GM23338 (cell line): ENCODE data around the gene TLE6. TPM values are rescaled to one million over a fixed set of nuclear protein-coding genes. Genes with fewer than 3 reads are reported as not detected.
A peak's percentile ranks its signal among the peaks of the same experiment; 100 is the strongest.

ENCODE experiments used
- ATAC-seq: fragments of 200-7000 bp; cut with Tn5 transposase; 3 replicates; pipeline ENCODE4 v1.9.1; 2020
- DNase-seq: peaks from one replicate; pipeline ENCODE4 v3.0.0-alpha.2; 2015; ENCODE audit warnings: low spot score
- H2AFZ ChIP-seq: fragments of 200-600 bp; sonication (generic); 2 replicates; pipeline ENCODE4 v1.8.0; 2016; ENCODE audit warnings: antibody characterized with exemption, mild to moderate bottlenecking, moderate library complexity
- H3F3A ChIP-seq: fragments of 200-600 bp; sonication (generic); replicated peaks from 2 replicates; pipeline ENCODE4 v1.8.0; 2017; ENCODE audit warnings: antibody characterized with exemption, mixed run types, low read depth
- H3K27ac ChIP-seq: fragments of 200-600 bp; sonication (generic); 2 replicates; pipeline ENCODE4 v1.6.1; 2016; ENCODE audit warnings: low read depth
- H3K27me3 ChIP-seq: fragments of 200-600 bp; sonication (generic); 2 replicates; pipeline ENCODE4 v1.8.0; 2016; ENCODE audit warnings: mild to moderate bottlenecking, mixed run types, moderate library complexity; ENCODE audit not compliant: insufficient read depth
- H3K36me3 ChIP-seq: fragments of 200-600 bp; sonication (generic); 2 replicates; pipeline ENCODE4 v1.8.0; 2016; ENCODE audit warnings: mild to moderate bottlenecking; ENCODE audit not compliant: insufficient read depth
- H3K4me1 ChIP-seq: fragments of 200-600 bp; sonication (generic); 2 replicates; pipeline ENCODE4 v1.8.0; 2016; ENCODE audit warnings: mild to moderate bottlenecking, moderate library complexity; ENCODE audit not compliant: insufficient read depth
- H3K4me2 ChIP-seq: fragments of 200-600 bp; sonication (generic); 2 replicates; pipeline ENCODE4 v1.7.1; 2017; ENCODE audit warnings: mixed run types
- H3K4me3 ChIP-seq: fragments of 200-600 bp; sonication (generic); 2 replicates; pipeline ENCODE4 v1.6.1; 2016; ENCODE audit warnings: mixed run types
- H3K79me2 ChIP-seq: fragments of 200-600 bp; sonication (generic); replicated peaks from 2 replicates; pipeline ENCODE4 v1.8.0; 2017; ENCODE audit warnings: mild to moderate bottlenecking; ENCODE audit not compliant: insufficient read depth
- H3K9me2 ChIP-seq: fragments of 200-600 bp; sonication (generic); 2 replicates; pipeline ENCODE4 v1.8.0; 2017; ENCODE audit not compliant: insufficient read depth
- H4K20me1 ChIP-seq: fragments of 200-600 bp; sonication (generic); replicated peaks from 2 replicates; pipeline ENCODE4 v1.8.0; 2017; ENCODE audit warnings: mild to moderate bottlenecking; ENCODE audit not compliant: insufficient read depth
- H3K27ac Mint-ChIP-seq: 2 replicates; pipeline ENCODE4 v1.8.0; 2020; ENCODE audit warnings: inconsistent platforms, mild to moderate bottlenecking, moderate library complexity, mixed read lengths
- H3K27me3 Mint-ChIP-seq: 3 replicates; pipeline ENCODE4 v1.8.0; 2022; ENCODE audit warnings: low read depth, mild to moderate bottlenecking, moderate library complexity, mixed read lengths, inconsistent platforms; ENCODE audit not compliant: insufficient read depth, poor library complexity
- H3K36me3 Mint-ChIP-seq: 3 replicates; pipeline ENCODE4 v1.8.0; 2021; ENCODE audit warnings: low read depth, mild to moderate bottlenecking, inconsistent platforms, moderate library complexity, mixed read lengths
- H3K4me1 Mint-ChIP-seq: 3 replicates; pipeline ENCODE4 v1.8.0; 2020; ENCODE audit warnings: mild to moderate bottlenecking, inconsistent platforms, mixed read lengths
- H3K4me3 Mint-ChIP-seq: 3 replicates; pipeline ENCODE4 v1.8.0; 2021; ENCODE audit warnings: moderate library complexity, mild to moderate bottlenecking, inconsistent platforms, mixed read lengths
- H3K9me3 Mint-ChIP-seq: 3 replicates; pipeline ENCODE4 v1.8.0; 2020; ENCODE audit warnings: moderate library complexity, mild to moderate bottlenecking, inconsistent platforms, mixed read lengths
- CREB1 ChIP-seq: fragments of 250-450 bp; sonication (Bioruptor Pico); IDR thresholded peaks from 2 replicates; pipeline ENCODE4 v1.5.0; 2020; ENCODE audit warnings: low read depth, mild to moderate bottlenecking, moderate library complexity
- CTCF ChIP-seq, 2 experiments: fragments of 200-600 bp in 1 of 2; sonication (generic) in 1 of 2; conservative IDR thresholded peaks; 2 replicates each; pipeline versions ENCODE4 v1.5.1 to v1.6.1; 2016 to 2017; ENCODE audit warnings: antibody characterized with exemption in 2 of 2, low read depth in 2 of 2, mild to moderate bottlenecking in 2 of 2, moderate library complexity in 1 of 2
- ETS1 ChIP-seq: IDR thresholded peaks from 2 replicates; pipeline ENCODE4 v1.6.1; 2016; ENCODE audit warnings: antibody characterized with exemption
- EZH2 ChIP-seq: fragments of 200-600 bp; sonication (generic); IDR thresholded peaks from one replicate; pipeline ENCODE4 v1.8.0; 2017; ENCODE audit warnings: antibody characterized with exemption, mild to moderate bottlenecking, low read depth; ENCODE audit not compliant: unreplicated experiment
- EZH2phosphoT487 ChIP-seq: fragments of 200-600 bp; sonication (generic); IDR thresholded peaks from one replicate; pipeline ENCODE4 v1.8.1; 2018; ENCODE audit warnings: antibody characterized with exemption; ENCODE audit not compliant: unreplicated experiment
- JUNB ChIP-seq: IDR thresholded peaks from one replicate; pipeline ENCODE4 v1.6.1; 2016; ENCODE audit warnings: antibody characterized with exemption; ENCODE audit not compliant: unreplicated experiment
- NANOG ChIP-seq: IDR thresholded peaks from 2 replicates; pipeline ENCODE4 v1.6.1; 2016; ENCODE audit warnings: antibody characterized with exemption, borderline replicate concordance
- POLR2AphosphoS5 ChIP-seq: IDR thresholded peaks from 2 replicates; pipeline ENCODE4 v1.6.1; 2016; ENCODE audit warnings: antibody characterized with exemption, low read depth
- REST ChIP-seq: IDR thresholded peaks from one replicate; pipeline ENCODE4 v1.6.1; 2018; ENCODE audit warnings: antibody characterized with exemption; ENCODE audit not compliant: unreplicated experiment
- STAT1 ChIP-seq: IDR thresholded peaks from one replicate; pipeline ENCODE4 v1.6.1; 2016; ENCODE audit warnings: antibody characterized with exemption; ENCODE audit not compliant: unreplicated experiment
- ZNF114 ChIP-seq: fragments of 250-450 bp; sonication (Bioruptor Pico); IDR thresholded peaks from 2 replicates; pipeline ENCODE4 v1.5.0; 2020; ENCODE audit warnings: mild to moderate bottlenecking, moderate library complexity
- ZNF331 ChIP-seq: fragments of 250-450 bp; sonication (Bioruptor Pico); IDR thresholded peaks from 2 replicates; pipeline ENCODE4 v1.5.0; 2020; ENCODE audit warnings: low read depth, mild to moderate bottlenecking, moderate library complexity
- polyA plus RNA-seq: library from polyadenylated mRNA; unstranded; fragments of >200 nt; fragmentation: Nextera tagmentation; extraction: Ambion mirVana; gene quantifications from 2 replicates; pipeline ENCODE4 v1.2.1, GENCODE V29; 2016
- total RNA-seq: library from RNA; depleted of rRNA; stranded (reverse); fragments of >200 nt; shearing (Covaris generic); gene quantifications from 2 replicates; pipeline ENCODE4 v1.2.3, GENCODE V29; 2014

The TLE6 gene
- total and polyA plus RNA-seq, 2 experiments from 2014 or later: 2.4 TPM

DNA sequence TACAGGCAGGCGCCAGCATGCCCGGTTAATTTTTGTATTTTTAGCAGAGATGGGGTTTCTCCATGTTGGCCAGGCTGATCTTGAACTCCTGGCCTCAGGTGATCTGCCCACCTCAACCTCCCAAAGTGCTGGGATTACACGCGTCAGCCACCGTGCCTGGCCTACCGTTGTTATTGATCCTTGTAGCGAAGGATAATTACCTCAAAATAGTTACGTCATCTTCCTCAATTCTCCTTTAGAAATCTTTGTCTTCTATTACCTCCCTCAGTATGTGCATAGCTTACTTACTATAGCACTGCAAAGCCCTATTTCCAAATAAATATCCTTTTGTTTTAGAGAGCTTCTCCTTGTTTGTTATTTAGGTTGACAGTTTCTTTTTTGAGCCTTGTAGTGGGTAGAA, 9.4 kb upstream of the TLE6 start (continued):
- no peak for TF ChIP-seq REST
- no peak for TF ChIP-seq NANOG
- TF ChIP-seq ZNF114: no peak
- no peak for TF ChIP-seq JUNB
- no peak for TF ChIP-seq EZH2
- no peak for TF ChIP-seq EZH2phosphoT487
- no peak for TF ChIP-seq ZNF331 (CRISPR knock-in tag)
- no peak for TF ChIP-seq CREB1 (CRISPR knock-in tag)
- TF ChIP-seq POLR2AphosphoS5: no peak
- no peak for TF ChIP-seq STAT1

DNA sequence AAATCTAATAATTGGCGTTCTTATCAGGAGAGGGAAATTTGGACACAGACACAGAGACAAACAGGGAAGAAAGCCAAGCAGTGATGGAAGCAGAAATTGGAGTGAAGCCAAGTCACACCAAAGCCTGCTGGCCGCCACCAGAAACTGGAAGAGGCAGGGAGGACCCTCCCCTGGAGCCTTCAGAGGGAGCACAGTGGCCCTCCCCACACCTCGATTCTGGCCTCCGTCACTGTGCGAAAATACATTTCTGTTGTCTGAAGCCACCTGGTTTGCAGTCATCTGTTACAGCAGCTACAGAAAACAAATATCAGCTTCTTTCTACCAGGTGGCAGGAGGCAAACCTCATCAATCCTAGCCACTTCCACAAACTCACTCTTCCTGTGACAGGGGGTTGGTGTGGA, 8.3 kb upstream of the TLE6 start:
- Mint-ChIP-seq H3K4me3 (no peak overlapping the region), H3K27ac (no peak overlapping the region), H3K36me3 (no peaks in the 10 kb centered on the region), H3K9me3 (no peaks in the 10 kb centered on the region; the same call in 2 of the 3 replicates), H3K4me1 (no peaks in the 10 kb centered on the region; the same call in 2 of the 3 replicates), H3K27me3 (peaks cover 12% of the 10 kb centered on the region)
- Histone ChIP-seq H3K27me3 (no peaks in the 10 kb centered on the region), H3K27ac (no peak overlapping the region), H3K4me3 (no peak overlapping the region), H3K9me2 (no peaks in the 10 kb centered on the region), H3K36me3 (no peaks in the 10 kb centered on the region), H3K4me2 (no peak overlapping the region), H3F3A (no peaks in the 10 kb centered on the region), H3K79me2 (no peaks in the 10 kb centered on the region), H4K20me1 (no peaks in the 10 kb centered on the region), H3K4me1 (no peaks in the 10 kb centered on the region; the same call in 1 of the 2 replicates), H2AFZ (0 out of 2 replicates have a peak overlapping the region, but pooled peaks have one; percentile 23)
- DNase-seq (no peak), ATAC-seq (no peak)
- no peak for TF ChIP-seq EZH2phosphoT487
- no peak for TF ChIP-seq CTCF (conservative IDR thresholded peaks at IDR 0.05; ENCODE audit: low read depth in 2 of 2)
- TF ChIP-seq STAT1: no peak
- TF ChIP-seq EZH2: no peak
- no peak for TF ChIP-seq ETS1
- TF ChIP-seq ZNF114: no peak
- TF ChIP-seq CREB1 (CRISPR knock-in tag): no peak
- TF ChIP-seq POLR2AphosphoS5: no peak
- TF ChIP-seq ZNF331 (CRISPR knock-in tag): no peak
- no peak for TF ChIP-seq JUNB
- no peak for TF ChIP-seq REST
